Uterus (tissue), 4 donors: ENCODE data around the gene ACAA2. TPM values are rescaled to one million over a fixed set of nuclear protein-coding genes. Genes with fewer than 3 reads are reported as not detected.

Experiments used
- DNase-seq, 2 donors: peaks; one replicate each; pipeline ENCODE4 v3.0.0-alpha.2; 2019 to 2020
- H3K27ac ChIP-seq, 2 donors: fragments of 200-600 bp; sonication (generic); 1 replicate in 1 of 2; 2 replicates in 1 of 2; pipeline ENCODE4 v1.5.1; 2016 to 2018
- H3K27me3 ChIP-seq, 2 donors: fragments of 200-600 bp; sonication (generic); one replicate each; pipeline ENCODE4 v1.5.1; 2018 to 2019; ENCODE audit warnings: control low read depth in 1 of 2
- H3K36me3 ChIP-seq, 2 donors: fragments of 200-600 bp; sonication (generic); one replicate each; pipeline ENCODE4 v1.5.1; 2019; ENCODE audit warnings: control low read depth in 1 of 2
- H3K4me1 ChIP-seq, 2 donors: fragments of 200-600 bp; sonication (generic); one replicate each; pipeline ENCODE4 v1.5.1; 2018 to 2019; ENCODE audit warnings: control low read depth in 1 of 2
- H3K4me3 ChIP-seq, 2 donors: fragments of 200-600 bp; sonication (generic); 1 replicate in 1 of 2; 2 replicates in 1 of 2; pipeline ENCODE4 v1.5.1; 2018 to 2019; ENCODE audit warnings: mild to moderate bottlenecking in 1 of 2
- H3K9me3 ChIP-seq, 2 donors: fragments of 200-600 bp; sonication (generic); one replicate each; pipeline ENCODE4 v1.5.1; 2019; ENCODE audit warnings: control low read depth in 1 of 2
- POLR2A ChIP-seq, 2 donors: fragments of 450-650 bp; IDR thresholded peaks; one replicate each; pipeline ENCODE4 v1.6.1; 2016; ENCODE audit warnings: antibody characterized with exemption in 2 of 2, mild to moderate bottlenecking in 1 of 2, moderate library complexity in 1 of 2
- intact Hi-C: fragments of 100-400 bp; cut with DNase I; formaldehyde crosslinking; loops from one replicate; pipeline ENCODE4 v1.15.1; 2023; ENCODE audit warnings: low total_unique reads
- small RNA-seq: library from RNA; depleted of rRNA; stranded (forward); fragments of <200 nt; gene quantifications from one replicate; pipeline ENCODE3, GENCODE V24; 2016
- total RNA-seq, 4 donors: library from RNA; depleted of rRNA in 3 of 4; stranded (reverse); fragments of >200 nt in 3 of 4; gene quantifications; one replicate each; pipeline versions ENCODE4 v1.1.0 to v1.2.4, GENCODE V29; 2014 to 2023
- TF ChIP-seq, protein P1 (sequence below), 4 experiments: fragments of 200-600 bp in 2 of 4; fragments of 450-650 bp in 2 of 4; sonication (generic) in 2 of 4; IDR thresholded peaks; one replicate each; pipeline ENCODE4 v1.5.1; 2016 to 2019; ENCODE audit warnings: antibody characterized with exemption in 4 of 4, mild to moderate bottlenecking in 2 of 4, moderate library complexity in 1 of 4
- donor health status: DM: yes; HTN: yes; CAD: no.

ACAA2 gene
- total RNA-seq, 4 donors from 2014 or later, result 21.8 to 50.5 (median 41.7) TPM

DNA sequence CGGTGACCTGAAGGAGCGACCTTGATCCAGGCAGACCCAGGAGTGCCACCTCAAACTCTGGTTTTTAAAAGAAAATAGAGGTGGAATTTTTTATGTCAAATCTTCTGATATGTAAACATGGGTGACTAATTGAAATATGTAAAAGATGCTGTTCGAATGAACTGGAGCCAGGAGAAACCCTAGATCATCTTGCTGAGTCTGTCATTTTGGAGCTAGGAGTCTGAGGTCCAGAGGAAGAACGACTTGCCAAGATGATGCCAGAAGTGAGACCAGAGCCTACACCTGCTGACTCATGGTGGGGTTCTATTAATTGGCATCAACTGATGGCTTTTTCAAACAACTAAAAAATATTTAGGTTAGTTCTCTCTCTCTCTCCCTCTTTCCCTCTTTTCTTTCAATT lies 74.1 kb downstream of the ACAA2 start:
- H3K27me3 ChIP-seq, result no peaks in the 10 kb centered on the region
- H3K36me3 ChIP-seq, result no peaks in the 10 kb centered on the region
- H3K27ac ChIP-seq, result no peak overlapping the region
- intact Hi-C loops, result no loop called here
- H3K4me3 ChIP-seq, result no peak overlapping the region
- H3K4me1 ChIP-seq, result no peaks in the 10 kb centered on the region
- no peak for TF ChIP-seq POLR2A (IDR thresholded peaks at IDR 0.05)
- TF ChIP-seq, protein P1, sequence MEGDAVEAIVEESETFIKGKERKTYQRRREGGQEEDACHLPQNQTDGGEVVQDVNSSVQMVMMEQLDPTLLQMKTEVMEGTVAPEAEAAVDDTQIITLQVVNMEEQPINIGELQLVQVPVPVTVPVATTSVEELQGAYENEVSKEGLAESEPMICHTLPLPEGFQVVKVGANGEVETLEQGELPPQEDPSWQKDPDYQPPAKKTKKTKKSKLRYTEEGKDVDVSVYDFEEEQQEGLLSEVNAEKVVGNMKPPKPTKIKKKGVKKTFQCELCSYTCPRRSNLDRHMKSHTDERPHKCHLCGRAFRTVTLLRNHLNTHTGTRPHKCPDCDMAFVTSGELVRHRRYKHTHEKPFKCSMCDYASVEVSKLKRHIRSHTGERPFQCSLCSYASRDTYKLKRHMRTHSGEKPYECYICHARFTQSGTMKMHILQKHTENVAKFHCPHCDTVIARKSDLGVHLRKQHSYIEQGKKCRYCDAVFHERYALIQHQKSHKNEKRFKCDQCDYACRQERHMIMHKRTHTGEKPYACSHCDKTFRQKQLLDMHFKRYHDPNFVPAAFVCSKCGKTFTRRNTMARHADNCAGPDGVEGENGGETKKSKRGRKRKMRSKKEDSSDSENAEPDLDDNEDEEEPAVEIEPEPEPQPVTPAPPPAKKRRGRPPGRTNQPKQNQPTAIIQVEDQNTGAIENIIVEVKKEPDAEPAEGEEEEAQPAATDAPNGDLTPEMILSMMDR (IDR thresholded peaks at IDR 0.05), result no peak
- no peak for DNase-seq
- H3K9me3 ChIP-seq, result no peaks in the 10 kb centered on the region

DNA sequence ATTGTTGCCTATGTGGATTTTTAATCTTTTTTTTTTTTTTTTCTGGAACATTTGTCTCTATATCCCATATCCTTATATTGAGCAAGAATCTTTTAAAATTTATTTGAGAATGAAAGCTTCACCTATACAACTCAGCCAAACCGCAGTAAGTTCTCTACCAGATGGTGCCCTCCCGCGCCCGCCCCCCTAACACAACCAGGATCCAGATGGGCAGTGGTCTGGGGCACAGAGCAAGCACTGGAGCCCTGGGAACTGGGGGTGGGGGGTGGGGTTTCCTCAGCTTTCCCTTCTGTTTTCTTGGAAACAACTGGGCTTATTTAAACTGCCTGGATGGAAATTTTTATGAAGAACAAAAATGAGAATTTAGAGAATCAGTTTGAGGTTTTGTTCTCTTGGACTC lies 74.6 kb downstream of the ACAA2 start:
- intact Hi-C loops, result no loop called here
- Histone ChIP-seq H3K27me3 (no peaks in the 10 kb centered on the region), H3K27ac (no peak overlapping the region), H3K9me3 (no peaks in the 10 kb centered on the region), H3K36me3 (no peaks in the 10 kb centered on the region), H3K4me3 (no peak overlapping the region), H3K4me1 (no peaks in the 10 kb centered on the region)
- DNase-seq, result no peak
- no peak for TF ChIP-seq POLR2A (IDR thresholded peaks at IDR 0.05)
- TF ChIP-seq, protein P1 (IDR thresholded peaks at IDR 0.05), result no peak

DNA sequence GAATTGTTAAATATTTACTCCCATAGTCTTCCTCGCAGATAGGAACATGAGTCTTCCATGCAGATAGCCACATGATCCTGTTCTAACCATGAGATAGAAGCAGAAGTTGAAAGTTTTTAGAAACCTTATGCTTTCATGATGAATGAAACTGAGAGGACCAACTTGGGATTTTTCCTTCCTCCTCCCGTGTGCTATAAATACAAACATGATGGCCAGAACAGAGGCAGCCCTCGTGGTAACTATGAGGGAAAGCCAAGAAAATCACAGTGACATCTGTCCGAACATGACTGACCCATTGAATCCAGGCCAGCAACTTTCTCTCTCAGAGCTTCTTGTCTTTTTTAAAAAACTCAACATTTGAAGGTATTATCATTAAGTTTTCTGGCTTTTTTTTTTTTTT lies 78.5 kb downstream of the ACAA2 start:
- Histone ChIP-seq H3K27ac (no peak overlapping the region), H3K9me3 (no peaks in the 10 kb centered on the region), H3K36me3 (no peaks in the 10 kb centered on the region), H3K27me3 (no peaks in the 10 kb centered on the region), H3K4me3 (no peak overlapping the region), H3K4me1 (no peaks in the 10 kb centered on the region)
- TF ChIP-seq, protein P1 (IDR thresholded peaks at IDR 0.05), result no peak
- TF ChIP-seq POLR2A (IDR thresholded peaks at IDR 0.05), result no peak
- intact Hi-C loops, result no loop called here
- DNase-seq, result no peak

DNA sequence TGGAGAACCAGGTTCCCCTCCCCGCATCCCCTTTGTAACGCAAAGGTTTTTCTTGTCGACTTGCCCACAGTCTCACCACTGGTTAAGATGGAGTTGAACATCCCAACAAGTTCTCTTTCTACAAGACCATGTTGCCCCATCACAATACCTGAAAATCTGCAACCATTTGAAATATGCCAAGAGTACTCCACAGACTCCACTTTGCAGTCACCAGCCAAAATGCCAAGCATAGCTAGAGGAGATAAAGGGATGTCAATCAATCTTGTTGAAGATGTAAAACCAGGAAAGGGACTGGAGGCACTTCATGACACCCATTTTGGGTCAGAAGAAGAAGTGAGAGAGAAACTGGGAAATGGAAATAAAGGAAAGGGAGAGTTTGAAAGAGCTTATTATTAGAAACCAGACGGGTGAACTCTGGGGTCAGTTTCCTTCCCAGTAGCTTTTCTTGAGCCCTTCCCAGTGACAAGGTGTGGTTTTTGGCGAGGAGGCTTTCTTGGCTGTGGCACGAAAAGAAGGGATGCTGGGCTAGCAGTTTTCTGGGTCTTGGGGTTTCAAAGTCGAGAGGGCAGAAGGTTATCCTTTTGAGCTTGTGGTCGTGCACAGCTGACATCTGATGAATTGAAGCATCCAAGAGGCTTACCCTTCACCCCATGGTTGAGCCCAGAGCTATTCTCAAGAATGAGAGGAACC lies 79.3 kb downstream of the ACAA2 start:
- H3K4me3 ChIP-seq, result no peak overlapping the region
- H3K4me1 ChIP-seq, result no peaks in the 10 kb centered on the region
- no peaks in the 10 kb centered on the region for H3K27me3 ChIP-seq
- DNase-seq, result no peak
- intact Hi-C loops, result no loop called here
- H3K27ac ChIP-seq, result no peak overlapping the region
- H3K36me3 ChIP-seq, result no peaks in the 10 kb centered on the region
- TF ChIP-seq, protein P1 (IDR thresholded peaks at IDR 0.05), result no peak
- TF ChIP-seq POLR2A (IDR thresholded peaks at IDR 0.05), result no peak
- no peaks in the 10 kb centered on the region for H3K9me3 ChIP-seq

DNA sequence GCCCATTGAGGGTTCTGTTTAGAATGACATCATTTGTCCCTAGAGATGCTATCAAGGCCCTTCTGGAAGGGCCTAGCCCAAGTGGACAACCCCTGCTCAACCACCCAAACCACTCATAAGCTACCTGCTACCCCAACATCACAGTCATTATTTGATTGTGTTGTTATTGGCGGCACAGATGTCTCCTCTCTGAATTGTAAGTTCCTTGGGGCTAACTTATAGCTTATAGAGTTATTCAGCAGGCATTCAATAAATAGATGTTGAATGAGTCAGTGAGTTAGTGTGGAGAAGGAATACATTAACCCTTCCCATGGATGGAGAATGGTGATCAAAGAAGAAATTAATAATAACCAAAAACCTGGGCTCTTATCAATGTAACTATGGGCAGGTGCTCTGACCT lies 80.0 kb downstream of the ACAA2 start:
- no peak for TF ChIP-seq POLR2A (IDR thresholded peaks at IDR 0.05)
- TF ChIP-seq, protein P1 (IDR thresholded peaks at IDR 0.05), result no peak
- no peaks in the 10 kb centered on the region for H3K4me1 ChIP-seq
- no peak overlapping the region for H3K4me3 ChIP-seq
- no peak overlapping the region for H3K27ac ChIP-seq
- no peaks in the 10 kb centered on the region for H3K36me3 ChIP-seq
- intact Hi-C loops, result no loop called here
- DNase-seq, result no peak
- H3K9me3 ChIP-seq, result no peaks in the 10 kb centered on the region
- H3K27me3 ChIP-seq, result no peaks in the 10 kb centered on the region

Small RNAs within 50 kb of the gene (small RNA-seq; reads per million reads assigned to genes)
- gene RF00283, result not detected
- gene SCARNA17, result not detected
